GM21528 (cell line): ENCODE data around the gene MAD1L1.

Experiments used
- ATAC-seq: cut with Tn5 transposase; IDR thresholded peaks from one replicate; pipeline ENCODE4 v1.9.1; 2021; ENCODE audit warnings: mild to moderate bottlenecking, moderate library complexity; ENCODE audit not compliant: unreplicated experiment, low FRiP score

The MAD1L1 gene

GRCh38 chr7:1809070-1809469, 423.7 kb downstream of the MAD1L1 start:
- ATAC-seq: no peak

DNA sequence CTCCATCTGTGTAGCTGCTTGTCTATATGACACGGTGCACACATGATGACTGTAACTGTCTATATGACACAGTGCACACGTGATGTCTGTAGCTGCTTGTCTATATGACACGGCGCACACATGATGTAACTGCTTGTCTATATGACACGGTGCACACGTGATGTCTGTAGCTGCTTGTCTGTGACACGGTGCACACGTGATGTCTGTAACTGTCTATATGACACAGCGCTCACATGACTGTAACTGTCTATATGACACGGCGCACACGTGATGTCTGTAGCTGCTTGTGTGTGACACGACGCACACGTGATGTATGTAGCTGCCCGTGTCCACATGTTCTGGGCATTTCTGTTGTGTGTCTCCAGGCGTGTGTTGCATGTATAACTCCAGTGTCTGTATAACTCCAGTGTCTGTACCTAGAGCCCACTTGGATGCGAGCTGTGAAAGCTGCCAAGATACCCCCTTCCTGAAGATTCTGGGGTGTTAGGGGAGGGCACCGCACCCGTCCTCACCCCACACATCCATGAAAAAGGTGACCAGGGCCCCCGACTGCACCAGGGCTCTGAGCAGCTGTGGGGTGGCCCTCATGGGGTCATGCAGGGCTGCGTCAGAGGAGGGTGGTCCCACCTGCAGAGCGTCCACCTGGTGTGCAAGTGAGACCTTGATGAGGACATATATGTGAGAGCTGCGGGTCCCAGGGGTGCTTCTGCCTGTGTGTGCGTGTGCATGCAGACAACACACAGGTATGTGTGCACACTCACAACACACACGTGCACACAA, 424.7 kb downstream of the MAD1L1 start:
- no peak for ATAC-seq

GRCh38 chr7:1806354-1806753, 426.4 kb downstream of the MAD1L1 start:
- no peak for ATAC-seq

- ATAC-seq: no peak
Measured at GRCh38 chr7:1804310-1804709, 428.4 kb downstream of the MAD1L1 start.

DNA sequence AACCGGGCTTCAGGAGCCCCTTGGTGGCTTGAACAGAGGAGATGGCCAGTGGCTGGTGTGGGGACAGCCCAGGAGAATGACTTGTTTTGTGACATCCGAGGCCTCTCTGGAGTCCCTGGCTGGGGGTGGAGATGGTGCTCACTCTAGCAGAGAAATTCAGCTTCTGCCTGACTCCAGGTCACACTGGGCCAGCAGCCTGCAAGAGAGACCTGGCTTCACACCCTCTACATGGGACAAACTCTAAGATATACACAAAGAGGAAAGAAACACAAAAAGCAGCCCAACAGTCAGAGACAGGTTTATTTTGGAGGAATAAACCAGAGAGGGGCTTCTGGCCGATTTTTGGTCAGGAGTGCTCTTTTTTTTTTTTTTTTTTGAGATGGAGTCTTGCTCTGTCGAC, 429.8 kb downstream of the MAD1L1 start:
- no peak for ATAC-seq

- ATAC-seq: no peak
Measured at GRCh38 chr7:1800902-1801301, 431.8 kb downstream of the MAD1L1 start.

DNA sequence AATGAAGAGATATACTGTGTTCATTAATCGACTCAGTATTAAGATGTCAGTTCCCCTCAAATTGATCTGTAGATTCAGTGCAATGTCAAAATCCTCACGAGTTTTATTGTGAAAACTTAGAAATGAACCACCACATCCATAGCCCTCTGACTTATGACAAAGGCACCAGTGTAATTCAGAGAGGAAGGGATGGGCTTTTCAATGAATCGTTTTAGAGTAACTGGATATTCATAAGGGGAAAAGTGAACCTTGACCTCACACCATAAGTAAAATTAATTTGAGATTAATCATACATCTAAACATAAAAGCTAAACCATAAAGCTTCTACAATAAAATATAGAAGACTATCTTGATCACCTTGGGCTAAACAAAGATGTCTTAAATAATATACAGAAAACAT, 434.6 kb downstream of the MAD1L1 start:
- ATAC-seq: no peak

- ATAC-seq: no peak
Measured at GRCh38 chr7:1794888-1795542, 437.7 kb downstream of the MAD1L1 start.

GRCh38 chr7:1787681-1788235, 445.0 kb downstream of the MAD1L1 start:
- no peak for ATAC-seq

DNA sequence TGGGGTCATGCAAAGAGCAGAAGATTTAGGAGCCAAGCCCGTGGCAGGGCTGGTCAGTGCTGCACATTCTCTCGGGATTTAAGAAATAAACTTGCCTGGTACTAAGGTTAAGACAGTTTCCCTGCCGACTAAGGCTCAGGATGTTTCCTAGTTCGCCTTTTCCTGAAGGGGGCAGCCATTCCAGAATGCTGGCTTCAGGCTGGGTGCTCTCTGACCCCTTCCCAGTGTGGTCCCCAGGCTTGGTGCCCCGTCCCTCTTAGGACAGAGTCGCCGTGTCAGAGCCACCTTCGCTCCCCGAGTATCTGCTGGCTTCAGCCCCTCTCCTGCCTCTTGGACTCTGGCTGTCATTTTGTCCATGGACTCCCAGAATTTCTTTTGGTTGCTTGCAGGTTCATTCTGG, 445.5 kb downstream of the MAD1L1 start:
- ATAC-seq: no peak

- ATAC-seq: no peak
Measured at GRCh38 chr7:1785839-1786238, 446.9 kb downstream of the MAD1L1 start.

DNA sequence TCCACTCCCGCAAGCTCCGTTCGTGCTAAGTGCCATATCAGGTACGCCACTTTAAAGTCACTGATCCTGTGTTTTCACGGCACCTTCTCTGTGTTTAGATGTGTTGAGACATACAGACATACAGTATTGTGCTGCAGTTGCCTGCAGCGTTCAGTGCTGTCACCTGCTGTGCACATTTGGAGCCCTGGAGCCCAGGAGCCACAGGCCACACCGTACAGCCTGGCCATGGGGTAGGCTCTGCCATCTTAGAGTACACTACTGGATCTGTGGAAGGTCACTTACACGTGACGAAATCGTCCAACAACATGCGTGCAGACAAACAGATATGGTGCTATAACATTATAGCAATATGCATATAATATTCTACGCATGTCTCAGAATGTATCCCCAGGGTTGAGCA, 451.4 kb downstream of the MAD1L1 start:
- no peak for ATAC-seq

GRCh38 chr7:1779445-1779844, 453.3 kb downstream of the MAD1L1 start:
- no peak for ATAC-seq

DNA sequence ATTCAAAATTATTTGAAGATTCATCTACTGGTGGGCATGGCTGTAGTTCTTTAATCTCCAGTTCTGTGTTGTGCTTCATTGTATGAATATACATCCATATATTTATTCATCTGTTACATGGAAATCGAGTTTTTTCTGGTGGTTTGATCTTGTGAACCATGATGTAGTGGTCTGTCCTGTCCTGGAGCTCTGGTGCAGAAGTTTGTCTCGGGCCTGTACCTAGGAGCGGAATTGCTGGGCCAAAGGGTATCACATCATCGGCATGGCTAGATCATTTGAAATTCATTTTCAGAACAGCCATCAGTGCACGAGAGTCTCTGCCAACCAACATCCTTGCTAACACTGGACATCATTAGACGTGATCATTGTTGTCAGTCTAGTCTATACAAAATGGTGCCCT, 455.6 kb downstream of the MAD1L1 start:
- ATAC-seq: no peak

GRCh38 chr7:1775389-1775788, 457.4 kb downstream of the MAD1L1 start:
- ATAC-seq: no peak

- ATAC-seq: no peak
Measured at GRCh38 chr7:1770331-1770730, 462.4 kb downstream of the MAD1L1 start.

- no peak for ATAC-seq
Measured at GRCh38 chr7:1769286-1770200, 463.2 kb downstream of the MAD1L1 start.

- ATAC-seq: no peak
Measured at GRCh38 chr7:1768832-1769231, 463.9 kb downstream of the MAD1L1 start.

DNA sequence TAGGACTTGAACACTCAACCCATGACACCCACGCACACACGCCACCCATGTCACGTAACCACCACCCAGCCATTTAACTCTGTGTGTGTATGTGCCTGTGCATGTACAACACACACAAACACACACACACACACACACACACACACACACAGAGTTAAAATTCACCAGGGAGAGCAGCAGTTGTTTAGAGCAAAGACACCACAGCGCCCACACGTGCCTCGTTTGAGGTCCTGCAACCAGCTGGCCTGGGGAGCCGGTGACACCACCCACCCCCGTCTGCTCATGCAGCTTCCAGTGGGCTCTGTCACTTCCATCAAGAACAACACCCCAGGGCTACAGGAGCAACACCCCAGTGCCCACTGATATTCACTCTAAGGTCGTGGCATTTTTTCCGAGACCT, 465.2 kb downstream of the MAD1L1 start:
- ATAC-seq: no peak
